Neural cell (in vitro differentiated cells): ENCODE results near the gene GRIK2. TPM values are rescaled to one million over a fixed set of nuclear protein-coding genes. Genes with fewer than 3 reads are reported as not detected.

Experiments used
- H2AFZ ChIP-seq: fragments of 200-600, 300-800 bp; sonication (generic), shearing (Covaris generic); 2 replicates; pipeline ENCODE4 v1.6.0; 2014; ENCODE audit warnings: low read depth, mild to moderate bottlenecking, antibody characterized with exemption, low read length, moderate library complexity
- H3F3A ChIP-seq: fragments of 200-600 bp; shearing (Covaris generic); 2 replicates; pipeline ENCODE4 v1.6.1; 2016; ENCODE audit warnings: mild to moderate bottlenecking, moderate library complexity, mixed read lengths, antibody characterized with exemption, low read length; ENCODE audit not compliant: insufficient read depth, poor library complexity, severe bottlenecking
- H3K27ac ChIP-seq: fragments of 200-600, 300-800 bp; sonication (generic), shearing (Covaris generic); 2 replicates; pipeline ENCODE4 v1.5.1; 2014; ENCODE audit warnings: mild to moderate bottlenecking, low read length, moderate library complexity
- H3K27me3 ChIP-seq: fragments of 300-800, 200-600 bp; sonication (generic), shearing (Covaris generic); 2 replicates; pipeline ENCODE4 v1.6.0; 2014; ENCODE audit warnings: mild to moderate bottlenecking, low read depth, low read length, moderate library complexity; ENCODE audit not compliant: insufficient read depth
- H3K36me3 ChIP-seq: fragments of 300-800, 200-600 bp; sonication (generic), shearing (Covaris generic); 2 replicates; pipeline ENCODE4 v1.5.1; 2014; ENCODE audit warnings: mild to moderate bottlenecking, antibody characterized with exemption, low read length, moderate library complexity; ENCODE audit not compliant: insufficient read depth
- H3K4me2 ChIP-seq: fragments of 300-800, 200-600 bp; sonication (generic), shearing (Covaris generic); 2 replicates; pipeline ENCODE4 v1.6.0; 2014; ENCODE audit warnings: mild to moderate bottlenecking, low read length
- H3K4me3 ChIP-seq: fragments of 300-800, 200-600 bp; sonication (generic), shearing (Covaris generic); 2 replicates; pipeline ENCODE4 v1.5.1; 2014; ENCODE audit warnings: mild to moderate bottlenecking, low read length, moderate library complexity
- H3K79me2 ChIP-seq: fragments of 200-600 bp; shearing (Covaris generic); replicated peaks from 2 replicates; pipeline ENCODE4 v1.6.0; 2014; ENCODE audit warnings: mild to moderate bottlenecking, low read length, moderate library complexity; ENCODE audit not compliant: insufficient read depth
- H3K9ac ChIP-seq: fragments of 300-800, 200-600 bp; sonication (generic), shearing (Covaris generic); 2 replicates; pipeline ENCODE4 v1.6.1; 2016; ENCODE audit warnings: mild to moderate bottlenecking, low read length, mixed read lengths
- H3K9me2 ChIP-seq: fragments of 200-600 bp; shearing (Covaris generic); 2 replicates; pipeline ENCODE4 v1.6.1; 2016; ENCODE audit warnings: mild to moderate bottlenecking, low read length, mixed read lengths; ENCODE audit not compliant: insufficient read depth
- H3K9me3 ChIP-seq: fragments of 200-600, 300-800 bp; sonication (generic), shearing (Covaris generic); 2 replicates; pipeline ENCODE4 v1.6.1; 2016; ENCODE audit warnings: mild to moderate bottlenecking, mixed run types, low read length, moderate library complexity, mixed read lengths
- H4K20me1 ChIP-seq: fragments of 200-600 bp; shearing (Covaris generic); 2 replicates; pipeline ENCODE4 v1.6.1; 2016; ENCODE audit warnings: mild to moderate bottlenecking, mixed run types; ENCODE audit not compliant: insufficient read depth
- EP300 ChIP-seq: fragments of 450-650 bp; conservative IDR thresholded peaks from 2 replicates; pipeline ENCODE4 v1.6.1; 2014; ENCODE audit warnings: antibody characterized with exemption, mild to moderate bottlenecking, moderate library complexity; ENCODE audit not compliant: poor library complexity, severe bottlenecking
- EZH2 ChIP-seq: fragments of 200-600, 300-800 bp; shearing (Covaris generic), sonication (generic); IDR thresholded peaks from 2 replicates; pipeline ENCODE4 v1.6.1; 2014; ENCODE audit warnings: antibody characterized with exemption, low read length, borderline replicate concordance, mild to moderate bottlenecking; ENCODE audit not compliant: insufficient read depth, poor library complexity, severe bottlenecking
- MXI1 ChIP-seq: fragments of 450-650 bp; conservative IDR thresholded peaks from 2 replicates; pipeline ENCODE4 v1.6.1; 2014; ENCODE audit warnings: antibody characterized with exemption, mild to moderate bottlenecking; ENCODE audit not compliant: poor library complexity, severe bottlenecking
- POLR2AphosphoS5 ChIP-seq: IDR thresholded peaks from 2 replicates; pipeline ENCODE4 v1.6.1; 2012
- RAD21 ChIP-seq: fragments of 450-650 bp; conservative IDR thresholded peaks from 2 replicates; pipeline ENCODE4 v1.6.1; 2014; ENCODE audit warnings: antibody characterized with exemption, mild to moderate bottlenecking, moderate library complexity
- SMC3 ChIP-seq: fragments of 450-650 bp; conservative IDR thresholded peaks from 2 replicates; pipeline ENCODE4 v1.6.1; 2014; ENCODE audit warnings: antibody characterized with exemption, mild to moderate bottlenecking, moderate library complexity; ENCODE audit not compliant: poor library complexity
- TAF1 ChIP-seq: IDR thresholded peaks from 2 replicates; pipeline ENCODE4 v1.6.1; 2012; ENCODE audit warnings: low read depth
- polyA plus RNA-seq: library from polyadenylated mRNA; depleted of rRNA; stranded (reverse); fragments of >200 nt; gene quantifications from 2 replicates; pipeline ENCODE4 v1.2.3, GENCODE V29; 2014
- TF ChIP-seq, protein P1 (sequence below): IDR thresholded peaks from 2 replicates; pipeline ENCODE4 v1.6.1; 2012; ENCODE audit warnings: borderline replicate concordance
- TF ChIP-seq, protein P2 (sequence below): fragments of 450-650 bp; IDR thresholded peaks from 2 replicates; pipeline ENCODE4 v1.5.1; 2014; ENCODE audit warnings: antibody characterized with exemption, mild to moderate bottlenecking, moderate library complexity; ENCODE audit not compliant: poor library complexity, severe bottlenecking

GRIK2 gene
- polyA plus RNA-seq, 1 donor from 2014 or later: 106 TPM

GRCh38 chr6:102051720-102052119 is 658.2 kb downstream of the GRIK2 start:
- no peaks in the 10 kb centered on the region for H3K27me3 ChIP-seq

GRCh38 chr6:102064142-102064541 is 670.6 kb downstream of the GRIK2 start:
- H3K27me3 ChIP-seq: no peaks in the 10 kb centered on the region

More at GRCh38 chr6:102051720-102052119, 658.2 kb downstream of the GRIK2 start:
- TF ChIP-seq EZH2 (no peak), RAD21 (no peak), SMC3 (no peak), TAF1 (no peak), POLR2AphosphoS5 (no peak), EP300 (no peak), MXI1 (no peak)
- TF ChIP-seq, protein P1, sequence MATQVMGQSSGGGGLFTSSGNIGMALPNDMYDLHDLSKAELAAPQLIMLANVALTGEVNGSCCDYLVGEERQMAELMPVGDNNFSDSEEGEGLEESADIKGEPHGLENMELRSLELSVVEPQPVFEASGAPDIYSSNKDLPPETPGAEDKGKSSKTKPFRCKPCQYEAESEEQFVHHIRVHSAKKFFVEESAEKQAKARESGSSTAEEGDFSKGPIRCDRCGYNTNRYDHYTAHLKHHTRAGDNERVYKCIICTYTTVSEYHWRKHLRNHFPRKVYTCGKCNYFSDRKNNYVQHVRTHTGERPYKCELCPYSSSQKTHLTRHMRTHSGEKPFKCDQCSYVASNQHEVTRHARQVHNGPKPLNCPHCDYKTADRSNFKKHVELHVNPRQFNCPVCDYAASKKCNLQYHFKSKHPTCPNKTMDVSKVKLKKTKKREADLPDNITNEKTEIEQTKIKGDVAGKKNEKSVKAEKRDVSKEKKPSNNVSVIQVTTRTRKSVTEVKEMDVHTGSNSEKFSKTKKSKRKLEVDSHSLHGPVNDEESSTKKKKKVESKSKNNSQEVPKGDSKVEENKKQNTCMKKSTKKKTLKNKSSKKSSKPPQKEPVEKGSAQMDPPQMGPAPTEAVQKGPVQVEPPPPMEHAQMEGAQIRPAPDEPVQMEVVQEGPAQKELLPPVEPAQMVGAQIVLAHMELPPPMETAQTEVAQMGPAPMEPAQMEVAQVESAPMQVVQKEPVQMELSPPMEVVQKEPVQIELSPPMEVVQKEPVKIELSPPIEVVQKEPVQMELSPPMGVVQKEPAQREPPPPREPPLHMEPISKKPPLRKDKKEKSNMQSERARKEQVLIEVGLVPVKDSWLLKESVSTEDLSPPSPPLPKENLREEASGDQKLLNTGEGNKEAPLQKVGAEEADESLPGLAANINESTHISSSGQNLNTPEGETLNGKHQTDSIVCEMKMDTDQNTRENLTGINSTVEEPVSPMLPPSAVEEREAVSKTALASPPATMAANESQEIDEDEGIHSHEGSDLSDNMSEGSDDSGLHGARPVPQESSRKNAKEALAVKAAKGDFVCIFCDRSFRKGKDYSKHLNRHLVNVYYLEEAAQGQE: no peak
- TF ChIP-seq, protein P2, sequence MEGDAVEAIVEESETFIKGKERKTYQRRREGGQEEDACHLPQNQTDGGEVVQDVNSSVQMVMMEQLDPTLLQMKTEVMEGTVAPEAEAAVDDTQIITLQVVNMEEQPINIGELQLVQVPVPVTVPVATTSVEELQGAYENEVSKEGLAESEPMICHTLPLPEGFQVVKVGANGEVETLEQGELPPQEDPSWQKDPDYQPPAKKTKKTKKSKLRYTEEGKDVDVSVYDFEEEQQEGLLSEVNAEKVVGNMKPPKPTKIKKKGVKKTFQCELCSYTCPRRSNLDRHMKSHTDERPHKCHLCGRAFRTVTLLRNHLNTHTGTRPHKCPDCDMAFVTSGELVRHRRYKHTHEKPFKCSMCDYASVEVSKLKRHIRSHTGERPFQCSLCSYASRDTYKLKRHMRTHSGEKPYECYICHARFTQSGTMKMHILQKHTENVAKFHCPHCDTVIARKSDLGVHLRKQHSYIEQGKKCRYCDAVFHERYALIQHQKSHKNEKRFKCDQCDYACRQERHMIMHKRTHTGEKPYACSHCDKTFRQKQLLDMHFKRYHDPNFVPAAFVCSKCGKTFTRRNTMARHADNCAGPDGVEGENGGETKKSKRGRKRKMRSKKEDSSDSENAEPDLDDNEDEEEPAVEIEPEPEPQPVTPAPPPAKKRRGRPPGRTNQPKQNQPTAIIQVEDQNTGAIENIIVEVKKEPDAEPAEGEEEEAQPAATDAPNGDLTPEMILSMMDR: no peak
- no peaks in the 10 kb centered on the region for H3K9me3 ChIP-seq
- H3K4me3 ChIP-seq: no peak overlapping the region
- H4K20me1 ChIP-seq: no peaks in the 10 kb centered on the region
- no peak overlapping the region for H3K4me2 ChIP-seq
- no peak overlapping the region for H2AFZ ChIP-seq
- no peaks in the 10 kb centered on the region for H3K36me3 ChIP-seq
- no peak overlapping the region for H3K27ac ChIP-seq
- no peak overlapping the region for H3K9ac ChIP-seq
- H3K9me2 ChIP-seq: no peaks in the 10 kb centered on the region
- no peaks in the 10 kb centered on the region for H3F3A ChIP-seq
- no peaks in the 10 kb centered on the region for H3K79me2 ChIP-seq

More at GRCh38 chr6:102064142-102064541, 670.6 kb downstream of the GRIK2 start:
- H2AFZ ChIP-seq: no peak overlapping the region
- H3K79me2 ChIP-seq: no peaks in the 10 kb centered on the region
- no peak overlapping the region for H3K9ac ChIP-seq
- no peak overlapping the region for H3K4me2 ChIP-seq
- H3K9me2 ChIP-seq: no peaks in the 10 kb centered on the region
- H3F3A ChIP-seq: peaks cover 3% of the 10 kb centered on the region
- no peaks in the 10 kb centered on the region for H4K20me1 ChIP-seq
- H3K36me3 ChIP-seq: no peaks in the 10 kb centered on the region
- no peak overlapping the region for H3K27ac ChIP-seq
- H3K4me3 ChIP-seq: no peak overlapping the region
- no peaks in the 10 kb centered on the region for H3K9me3 ChIP-seq
- TF ChIP-seq MXI1 (no peak), SMC3 (no peak), EP300 (no peak), RAD21 (no peak), TAF1 (no peak), POLR2AphosphoS5 (no peak), EZH2 (no peak)
- TF ChIP-seq, protein P1: no peak
- TF ChIP-seq, protein P2: no peak
